MM.1S (cell line): ENCODE data around the gene HELZ2.

Experiments used
- EZH2 ChIP-seq: fragments of 300-600 bp; sonication (generic); optimal IDR thresholded peaks from 2 replicates; pipeline ENCODE3; 2017; ENCODE audit warnings: low read depth, mild to moderate bottlenecking, antibody characterized with exemption, low read length, mixed read lengths
- TF ChIP-seq, protein P1 (sequence below): fragments of 300-600 bp; sonication (generic); IDR thresholded peaks from 2 replicates; pipeline ENCODE4 v1.5.1; 2016; ENCODE audit warnings: antibody characterized with exemption, low read length, mixed read lengths

DNA sequence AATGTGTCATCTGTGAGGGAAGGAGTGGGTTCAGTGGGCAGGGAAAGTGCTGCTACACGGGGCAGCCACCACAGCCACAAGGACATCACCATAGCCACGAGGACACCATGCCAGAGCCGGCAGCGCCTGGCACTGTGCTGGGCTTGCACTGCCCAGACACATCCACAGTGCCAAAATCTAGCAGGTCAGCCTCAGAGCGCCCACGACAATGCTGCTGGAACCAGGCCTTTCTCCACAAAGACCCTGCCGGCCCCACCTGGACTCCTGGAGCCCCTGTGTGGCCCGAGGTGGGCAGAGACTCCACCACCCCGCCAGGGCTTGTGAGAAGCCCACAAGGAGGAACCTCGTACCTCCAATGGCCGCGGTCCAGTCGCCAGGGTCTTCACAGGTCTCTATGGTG is 18.6 kb upstream of the HELZ2 start:
- TF ChIP-seq, protein P1, sequence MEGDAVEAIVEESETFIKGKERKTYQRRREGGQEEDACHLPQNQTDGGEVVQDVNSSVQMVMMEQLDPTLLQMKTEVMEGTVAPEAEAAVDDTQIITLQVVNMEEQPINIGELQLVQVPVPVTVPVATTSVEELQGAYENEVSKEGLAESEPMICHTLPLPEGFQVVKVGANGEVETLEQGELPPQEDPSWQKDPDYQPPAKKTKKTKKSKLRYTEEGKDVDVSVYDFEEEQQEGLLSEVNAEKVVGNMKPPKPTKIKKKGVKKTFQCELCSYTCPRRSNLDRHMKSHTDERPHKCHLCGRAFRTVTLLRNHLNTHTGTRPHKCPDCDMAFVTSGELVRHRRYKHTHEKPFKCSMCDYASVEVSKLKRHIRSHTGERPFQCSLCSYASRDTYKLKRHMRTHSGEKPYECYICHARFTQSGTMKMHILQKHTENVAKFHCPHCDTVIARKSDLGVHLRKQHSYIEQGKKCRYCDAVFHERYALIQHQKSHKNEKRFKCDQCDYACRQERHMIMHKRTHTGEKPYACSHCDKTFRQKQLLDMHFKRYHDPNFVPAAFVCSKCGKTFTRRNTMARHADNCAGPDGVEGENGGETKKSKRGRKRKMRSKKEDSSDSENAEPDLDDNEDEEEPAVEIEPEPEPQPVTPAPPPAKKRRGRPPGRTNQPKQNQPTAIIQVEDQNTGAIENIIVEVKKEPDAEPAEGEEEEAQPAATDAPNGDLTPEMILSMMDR: no peak
- no peak for TF ChIP-seq EZH2
